Panc1 (cell line): ENCODE results near the gene ZDHHC14. TPM values are rescaled to one million over a fixed set of nuclear protein-coding genes. Genes with fewer than 3 reads are reported as not detected.

Source experiments
- ATAC-seq: fragments of 200-7000 bp; cut with Tn5 transposase; 2 replicates; pipeline ENCODE4 v1.9.1; 2020; ENCODE audit warnings: mild to moderate bottlenecking, moderate library complexity
- BruUV-seq: library from RNA; stranded (reverse); fragments of 400-500 nt; replicated peaks from 2 replicates; lab custom pipeline; 2021; lab: Mats Ljungman, UMichigan
- CTCF ChIA-PET: fragments of 300-600 bp; sonication (Branson Sonifier 250); formaldehyde crosslinking; loops from one replicate; lab custom pipeline; 2022; ENCODE audit warnings: antibody characterized with exemption; lab: Charles Lee
- POLR2A ChIA-PET: fragments of 300-600 bp; sonication (Branson Sonifier 250); formaldehyde crosslinking; loops from one replicate; lab custom pipeline; 2022; ENCODE audit warnings: antibody characterized with exemption; lab: Charles Lee
- DNase-seq: peaks from one replicate; pipeline ENCODE4 v3.0.0-alpha.2; 2010; ENCODE audit warnings: low read depth, low spot score
- H3K27ac ChIP-seq: 2 replicates; pipeline ENCODE4 v1.5.1; 2011; ENCODE audit warnings: mild to moderate bottlenecking, low read length, inconsistent platforms
- H3K27me3 ChIP-seq: fragments of 200-500 bp; sonication (Bioruptor generic); 2 replicates; pipeline ENCODE4 v1.6.0; 2014; ENCODE audit warnings: low read length, inconsistent platforms; ENCODE audit not compliant: control insufficient read depth, insufficient read depth
- H3K36me3 ChIP-seq: fragments of 200-500 bp; sonication (Bioruptor generic); 2 replicates; pipeline ENCODE4 v1.5.1; 2014; ENCODE audit warnings: inconsistent platforms, mild to moderate bottlenecking, low read length, moderate library complexity; ENCODE audit not compliant: control insufficient read depth, insufficient read depth
- H3K4me1 ChIP-seq: 2 replicates; pipeline ENCODE4 v1.5.1; 2011; ENCODE audit warnings: inconsistent platforms, mild to moderate bottlenecking, low read length, moderate library complexity; ENCODE audit not compliant: control insufficient read depth, insufficient read depth
- H3K4me3 ChIP-seq, 2 experiments: 2 replicates each; pipeline ENCODE4 v1.5.1; 2011 to 2012; ENCODE audit warnings: low read depth in 2 of 2, low read length in 2 of 2, mild to moderate bottlenecking in 2 of 2, inconsistent platforms in 1 of 2, moderate library complexity in 1 of 2
- H3K9me3 ChIP-seq: fragments of 200-500 bp; sonication (Bioruptor generic); 2 replicates; pipeline ENCODE4 v1.5.1; 2014; ENCODE audit warnings: low read depth, mild to moderate bottlenecking, inconsistent platforms, low read length, moderate library complexity; ENCODE audit not compliant: control insufficient read depth, insufficient read depth
- POLR2AphosphoS5 ChIP-seq: IDR thresholded peaks from 2 replicates; pipeline ENCODE4 v1.6.1; 2012; ENCODE audit warnings: mild to moderate bottlenecking, low read depth, low read length, moderate library complexity
- REST ChIP-seq, 2 experiments: IDR thresholded peaks; 2 replicates each; pipeline ENCODE4 v1.6.1; 2011 to 2012; ENCODE audit warnings: low read depth in 2 of 2, control low read depth in 1 of 2, low read length in 1 of 2, mild to moderate bottlenecking in 1 of 2, moderate library complexity in 1 of 2; ENCODE audit not compliant: insufficient read depth in 1 of 2
- SIN3A ChIP-seq: IDR thresholded peaks from 2 replicates; pipeline ENCODE4 v1.6.1; 2012; ENCODE audit warnings: low read depth, mild to moderate bottlenecking, low read length, moderate library complexity, borderline replicate concordance; ENCODE audit not compliant: insufficient read depth
- TCF7L2 ChIP-seq: IDR thresholded peaks from 2 replicates; pipeline ENCODE4 v1.6.1; 2011; ENCODE audit warnings: mild to moderate bottlenecking, low read depth, low read length, inconsistent platforms
- in situ Hi-C: cut with HindIII; loops from 2 replicates; pipeline ENCODE4 v1.10.0; 2016; ENCODE audit warnings: low sequenced_read_pairs, low pct_unique_long_range_greater_than_20kb
- intact Hi-C: fragments of 100-400 bp; cut with micrococcal nuclease; formaldehyde crosslinking; loops from one replicate; pipeline ENCODE4 v1.10.0; 2022; ENCODE audit not compliant: unreplicated experiment
- total RNA-seq: library from RNA; stranded (reverse); gene quantifications from one replicate; pipeline ENCODE4 v1.2.1, GENCODE V29; 2021; ENCODE audit not compliant: unreplicated experiment
- TF ChIP-seq, protein P1 (sequence below): fragments of 450-650 bp; IDR thresholded peaks from 2 replicates; pipeline ENCODE4 v1.5.1; 2017; ENCODE audit warnings: mild to moderate bottlenecking

Gene ZDHHC14
- total RNA-seq, 1 experiment from 2014 or later: 19.9 TPM

DNA sequence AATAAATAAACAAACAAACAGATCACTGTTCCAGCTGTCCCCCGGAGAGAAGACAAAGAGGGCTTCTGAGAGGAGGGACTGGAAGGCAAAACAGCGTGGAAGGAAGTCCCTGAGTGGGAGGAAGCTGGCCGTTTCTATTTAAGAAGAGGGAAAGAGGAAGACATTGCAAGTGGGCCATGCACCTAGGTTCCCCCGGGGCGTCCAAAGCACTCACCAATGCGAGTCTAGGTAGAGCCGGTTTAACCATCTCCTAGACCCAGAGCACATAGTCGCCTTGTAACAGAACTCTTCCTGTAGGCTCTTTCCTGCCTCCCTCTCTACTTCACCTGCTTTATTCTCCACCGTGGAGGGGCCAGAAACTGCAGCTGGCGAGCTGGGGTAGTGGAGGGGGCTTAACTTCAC, 158.4 kb downstream of the ZDHHC14 start:
- in situ Hi-C loops: no loop called here
- intact Hi-C loops: no loop called here
- Histone ChIP-seq H3K9me3 (no peaks in the 10 kb centered on the region), H3K36me3 (no peaks in the 10 kb centered on the region), H3K27me3 (no peaks in the 10 kb centered on the region), H3K4me3 (no peak overlapping the region), H3K27ac (no peak overlapping the region), H3K4me1 (peaks cover 22% of the 10 kb centered on the region)
- BruUV-seq: no TSS peak
- POLR2A ChIA-PET: no interaction called here
- no peak for ATAC-seq
- CTCF ChIA-PET: interaction anchor here (0.6 kb wide), 1 partner anchor 780 kb away, joined by 3 read pairs; no protein-coding TSS in a partner anchor
- no peak for DNase-seq
- TF ChIP-seq, protein P1, sequence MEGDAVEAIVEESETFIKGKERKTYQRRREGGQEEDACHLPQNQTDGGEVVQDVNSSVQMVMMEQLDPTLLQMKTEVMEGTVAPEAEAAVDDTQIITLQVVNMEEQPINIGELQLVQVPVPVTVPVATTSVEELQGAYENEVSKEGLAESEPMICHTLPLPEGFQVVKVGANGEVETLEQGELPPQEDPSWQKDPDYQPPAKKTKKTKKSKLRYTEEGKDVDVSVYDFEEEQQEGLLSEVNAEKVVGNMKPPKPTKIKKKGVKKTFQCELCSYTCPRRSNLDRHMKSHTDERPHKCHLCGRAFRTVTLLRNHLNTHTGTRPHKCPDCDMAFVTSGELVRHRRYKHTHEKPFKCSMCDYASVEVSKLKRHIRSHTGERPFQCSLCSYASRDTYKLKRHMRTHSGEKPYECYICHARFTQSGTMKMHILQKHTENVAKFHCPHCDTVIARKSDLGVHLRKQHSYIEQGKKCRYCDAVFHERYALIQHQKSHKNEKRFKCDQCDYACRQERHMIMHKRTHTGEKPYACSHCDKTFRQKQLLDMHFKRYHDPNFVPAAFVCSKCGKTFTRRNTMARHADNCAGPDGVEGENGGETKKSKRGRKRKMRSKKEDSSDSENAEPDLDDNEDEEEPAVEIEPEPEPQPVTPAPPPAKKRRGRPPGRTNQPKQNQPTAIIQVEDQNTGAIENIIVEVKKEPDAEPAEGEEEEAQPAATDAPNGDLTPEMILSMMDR: no peak
- no peak for TF ChIP-seq SIN3A
- TF ChIP-seq REST (IDR thresholded peaks at IDR 0.05; ENCODE audit: insufficient read depth in 1 of 2, low read depth in 2 of 2, low read length in 1 of 2): no peak
- TF ChIP-seq POLR2AphosphoS5: no peak
- no peak for TF ChIP-seq TCF7L2

DNA sequence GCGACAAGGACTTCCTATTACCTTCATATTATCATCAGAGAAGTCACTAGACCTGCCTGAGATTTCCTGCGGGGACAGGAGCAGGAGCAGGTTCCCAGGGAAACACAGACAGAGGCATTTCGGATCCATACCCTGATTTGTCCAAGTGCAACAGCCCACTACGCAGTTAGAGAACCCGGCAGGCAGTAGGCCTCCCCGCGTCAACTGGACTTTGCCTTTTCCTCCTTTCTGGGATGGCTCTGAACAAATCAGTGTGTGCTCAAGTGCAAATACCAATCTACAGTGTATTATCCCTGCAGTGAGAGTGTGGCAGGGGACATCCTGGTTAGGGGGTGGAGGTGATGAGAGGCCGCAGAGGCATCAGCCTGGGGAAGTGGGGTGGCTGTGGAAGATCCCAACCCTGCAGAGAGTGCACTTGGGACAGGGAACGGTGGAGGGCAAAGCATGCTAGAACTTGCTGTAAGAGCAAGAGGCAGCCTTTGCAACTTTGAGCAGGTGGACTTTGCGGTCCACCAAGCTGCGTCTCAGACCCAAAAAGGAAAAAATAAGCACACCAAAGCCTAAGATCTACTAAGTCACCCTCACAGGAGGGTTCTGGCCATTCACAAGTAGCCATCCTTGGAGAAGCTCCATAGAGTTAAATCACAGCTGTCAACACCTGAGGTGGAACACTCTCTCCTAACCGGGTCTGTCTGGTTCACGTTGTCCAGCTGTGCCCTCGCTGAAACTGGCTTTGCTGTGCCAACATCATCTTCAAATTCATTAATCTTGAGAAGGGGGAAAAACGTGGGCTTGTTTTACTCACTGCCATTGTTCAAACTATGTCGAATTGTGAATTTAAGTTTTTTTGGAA, 159.1 kb downstream of the ZDHHC14 start:
- ATAC-seq: no peak
- POLR2A ChIA-PET: no interaction called here
- intact Hi-C loops: no loop called here
- DNase-seq: no peak
- H3K4me1 ChIP-seq: peaks cover 16% of the 10 kb centered on the region
- CTCF ChIA-PET: no interaction called here
- no TSS peak for BruUV-seq
- H3K4me3 ChIP-seq: no peak overlapping the region
- in situ Hi-C loops: no loop called here
- no peaks in the 10 kb centered on the region for H3K9me3 ChIP-seq
- H3K36me3 ChIP-seq: no peaks in the 10 kb centered on the region
- TF ChIP-seq SIN3A: no peak
- no peak for TF ChIP-seq REST (IDR thresholded peaks at IDR 0.05; ENCODE audit: insufficient read depth in 1 of 2, low read depth in 2 of 2, low read length in 1 of 2)
- no peak for TF ChIP-seq TCF7L2
- TF ChIP-seq, protein P1: no peak
- TF ChIP-seq POLR2AphosphoS5: no peak
- no peak overlapping the region for H3K27ac ChIP-seq
- no peaks in the 10 kb centered on the region for H3K27me3 ChIP-seq
